Activated T-helper 9 cell treated with anti-CD3 and anti-CD28 coated beads, Interleukin-2, amount 50 U/mL, for 16 hours (primary cell): Measurements from ENCODE around the gene SEBOX.

ENCODE experiments used
- DNase-seq: peaks from one replicate; pipeline ENCODE4 v3.0.0-alpha.2; 2020; ENCODE audit warnings: low read depth

SEBOX gene

GRCh38 chr17:28392491-28392890 lies 27.5 kb upstream of the SEBOX start:
- DNase-seq = no peak

DNA sequence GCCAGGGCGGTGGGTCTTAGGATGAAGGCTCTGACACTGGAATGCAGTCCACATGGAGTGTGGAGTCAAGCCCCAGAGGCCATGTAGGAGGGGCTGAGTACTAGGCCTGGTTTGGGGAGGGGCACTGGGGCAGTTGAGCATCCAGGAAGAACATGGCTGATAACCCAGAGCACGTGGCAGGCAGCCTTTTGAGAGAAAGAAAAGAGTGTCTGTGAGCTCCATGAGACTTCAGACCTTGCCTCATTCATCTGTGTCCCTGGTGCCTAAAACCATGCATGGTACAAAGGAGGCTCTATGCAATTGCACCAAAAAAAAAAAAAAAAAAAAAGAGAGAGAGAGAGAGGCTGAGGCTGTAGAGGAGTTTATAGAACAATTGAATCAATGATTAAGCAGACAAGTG lies 26.4 kb upstream of the SEBOX start:
- no peak for DNase-seq

GRCh38 chr17:28390984-28391383 lies 26.0 kb upstream of the SEBOX start:
- DNase-seq = no peak

GRCh38 chr17:28390563-28390962 lies 25.6 kb upstream of the SEBOX start:
- DNase-seq = no peak

- no peak for DNase-seq
These were observed 25.1 kb upstream of the SEBOX start for GRCh38 chr17:28390141-28390540.

- DNase-seq = no peak
These were observed 23.1 kb upstream of the SEBOX start for GRCh38 chr17:28388106-28388505.

- no peak for DNase-seq
These were observed 21.4 kb upstream of the SEBOX start for GRCh38 chr17:28386391-28386790.

DNA sequence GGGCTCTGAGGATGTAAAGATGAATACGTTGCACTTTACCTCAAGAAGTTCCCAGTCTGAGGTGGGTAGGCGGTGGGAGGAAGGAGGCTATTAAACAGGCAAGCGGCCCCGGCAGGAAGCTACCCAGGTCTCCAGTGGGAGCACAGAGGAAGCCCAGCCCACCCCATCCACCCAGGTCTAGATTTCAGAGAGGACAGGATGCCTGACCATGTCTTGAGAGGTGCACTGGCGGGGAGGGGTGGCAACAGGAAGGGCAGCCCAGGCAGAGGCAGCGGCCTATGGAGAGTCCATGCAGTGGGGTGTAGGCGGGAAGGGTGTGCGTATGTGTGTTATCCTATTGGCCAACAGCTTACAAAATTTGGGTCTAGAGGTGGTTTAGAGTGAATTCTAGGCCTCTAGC lies 20.4 kb upstream of the SEBOX start:
- DNase-seq = no peak

GRCh38 chr17:28385037-28385400 lies 20.0 kb upstream of the SEBOX start:
- DNase-seq = no peak

DNA sequence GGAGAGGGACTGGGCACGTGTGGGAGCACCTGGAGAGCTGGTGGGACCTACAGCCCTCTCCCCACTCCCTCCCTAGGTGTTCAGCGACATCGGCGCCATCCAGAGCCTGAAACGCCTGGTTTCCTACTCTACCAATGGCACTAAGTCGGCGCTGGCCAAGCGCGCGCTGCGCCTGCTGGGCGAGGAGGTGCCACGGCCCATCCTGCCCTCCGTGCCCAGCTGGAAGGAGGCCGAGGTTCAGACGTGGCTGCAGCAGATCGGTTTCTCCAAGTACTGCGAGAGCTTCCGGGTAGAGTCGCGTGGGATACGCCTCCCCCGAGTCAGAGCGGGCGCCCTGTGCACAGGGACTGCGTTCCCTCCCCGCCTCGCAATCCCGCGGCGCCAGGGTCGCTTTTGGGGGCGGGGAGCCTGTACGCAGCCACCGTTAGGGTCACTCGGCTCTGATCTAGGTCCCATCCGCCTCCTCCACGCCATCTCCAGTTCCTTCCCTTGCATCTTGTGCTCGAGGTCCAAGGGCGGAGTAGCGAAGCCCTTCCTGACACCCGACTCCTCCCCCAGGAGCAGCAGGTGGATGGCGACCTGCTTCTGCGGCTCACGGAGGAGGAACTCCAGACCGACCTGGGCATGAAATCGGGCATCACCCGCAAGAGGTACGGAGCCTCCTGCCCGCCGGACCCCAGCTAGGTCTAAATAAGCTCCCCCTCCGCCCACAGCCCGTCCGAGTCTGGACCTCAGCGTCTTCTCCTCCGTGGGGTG lies 19.5 kb upstream of the SEBOX start:
- DNase-seq = peak; percentile 42

DNA sequence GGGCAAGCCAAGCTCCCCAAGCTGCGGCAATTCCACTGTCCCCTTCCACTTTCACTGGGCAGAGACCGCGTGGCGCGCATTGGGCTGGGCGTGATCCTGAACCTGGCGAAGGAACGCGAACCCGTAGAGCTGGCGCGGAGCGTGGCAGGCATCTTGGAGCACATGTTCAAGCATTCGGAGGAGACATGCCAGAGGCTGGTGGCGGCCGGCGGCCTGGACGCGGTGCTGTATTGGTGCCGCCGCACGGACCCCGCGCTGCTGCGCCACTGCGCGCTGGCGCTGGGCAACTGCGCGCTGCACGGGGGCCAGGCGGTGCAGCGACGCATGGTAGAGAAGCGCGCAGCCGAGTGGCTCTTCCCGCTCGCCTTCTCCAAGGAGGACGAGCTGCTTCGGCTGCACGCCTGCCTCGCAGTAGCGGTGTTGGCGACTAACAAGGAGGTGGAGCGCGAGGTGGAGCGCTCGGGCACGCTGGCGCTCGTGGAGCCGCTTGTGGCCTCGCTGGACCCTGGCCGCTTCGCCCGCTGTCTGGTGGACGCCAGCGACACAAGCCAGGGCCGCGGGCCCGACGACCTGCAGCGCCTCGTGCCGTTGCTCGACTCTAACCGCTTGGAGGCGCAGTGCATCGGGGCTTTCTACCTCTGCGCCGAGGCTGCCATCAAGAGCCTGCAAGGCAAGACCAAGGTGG lies 16.3 kb upstream of the SEBOX start:
- DNase-seq = no peak

DNA sequence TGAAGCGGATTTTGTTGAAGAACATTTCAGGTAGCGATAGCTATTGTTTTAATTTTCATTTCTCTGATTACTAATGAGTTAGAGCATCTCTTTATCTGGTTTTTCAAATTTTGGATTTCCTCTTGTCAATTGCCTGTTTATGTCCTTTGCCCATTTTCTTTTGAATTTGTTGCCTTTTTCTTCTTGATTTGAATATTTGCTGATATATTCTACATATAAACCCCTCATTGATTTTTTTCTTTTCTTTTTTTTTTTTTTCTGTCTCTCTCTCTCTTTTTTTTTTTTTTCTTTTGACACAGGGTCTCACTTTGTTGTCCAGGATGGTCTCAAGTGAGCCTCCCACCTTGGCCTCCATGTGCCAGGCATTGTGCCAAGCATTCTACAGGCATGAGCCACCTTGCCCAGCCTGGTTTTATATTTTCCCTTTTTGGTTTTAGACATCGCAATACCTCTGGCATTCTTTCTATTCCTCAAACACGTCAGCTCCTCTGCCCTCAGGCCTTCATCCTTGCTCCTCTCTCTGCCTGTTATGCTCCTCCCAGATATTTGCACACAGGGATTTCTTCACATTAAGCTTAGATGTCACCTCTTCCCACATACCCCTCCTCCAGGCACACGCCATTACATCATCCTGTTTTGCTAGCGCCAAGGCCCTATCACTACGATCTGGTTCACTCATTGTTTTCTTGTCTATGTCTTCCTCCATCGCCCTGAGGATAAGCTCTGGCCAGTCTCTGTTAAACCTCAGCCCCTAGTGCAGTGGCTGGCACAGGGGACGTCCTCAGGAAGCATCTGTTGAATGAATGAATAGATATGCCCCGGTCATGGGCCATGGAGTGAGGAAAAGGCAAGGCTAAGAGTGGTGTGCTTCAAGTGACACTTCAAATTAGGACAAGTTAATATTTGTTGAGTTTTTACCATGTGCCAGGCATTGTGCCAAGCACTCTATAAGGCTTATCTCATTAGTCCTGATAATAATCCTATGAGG lies 15.1 kb upstream of the SEBOX start:
- no peak for DNase-seq

GRCh38 chr17:28372945-28373274 lies 7.9 kb upstream of the SEBOX start:
- DNase-seq = no peak

DNA sequence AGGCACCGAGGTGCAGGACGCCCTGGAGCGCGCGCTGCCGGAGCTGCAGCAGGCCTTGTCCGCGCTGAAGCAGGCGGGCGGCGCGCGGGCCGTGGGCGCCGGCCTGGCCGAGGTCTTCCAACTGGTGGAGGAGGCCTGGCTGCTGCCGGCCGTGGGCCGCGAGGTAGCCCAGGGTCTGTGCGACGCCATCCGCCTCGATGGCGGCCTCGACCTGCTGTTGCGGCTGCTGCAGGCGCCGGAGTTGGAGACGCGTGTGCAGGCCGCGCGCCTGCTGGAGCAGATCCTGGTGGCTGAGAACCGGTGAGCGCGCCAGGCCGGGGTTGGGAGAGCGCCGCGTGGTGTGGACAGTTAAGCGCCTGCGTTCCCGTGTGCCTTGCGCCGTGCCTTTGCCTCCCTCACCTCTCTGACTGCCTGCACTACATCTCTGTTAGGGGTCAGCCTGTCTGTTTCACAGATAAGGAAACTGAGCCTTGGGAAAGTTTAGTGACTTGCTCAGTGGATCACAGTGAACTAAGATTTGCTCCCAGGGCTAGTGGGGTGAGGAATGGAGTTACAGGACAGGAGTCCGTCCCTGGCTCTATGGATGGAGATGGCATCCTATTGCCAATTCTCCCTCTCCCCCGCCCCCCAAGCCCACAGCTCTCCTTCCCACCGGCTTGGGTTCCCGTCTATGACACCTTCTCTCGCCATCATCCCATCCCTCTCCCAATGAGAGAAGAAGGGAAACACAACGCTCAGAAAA lies 7.4 kb upstream of the SEBOX start:
- no peak for DNase-seq

- peak; percentile 76 for DNase-seq
These were observed 6.5 kb upstream of the SEBOX start, which contains the start of gene SARM1 for GRCh38 chr17:28371245-28372202. SARM1 (plus strand) TSS chr17:28371694; CDS start chr17:28372033, 339 bp downstream.

DNA sequence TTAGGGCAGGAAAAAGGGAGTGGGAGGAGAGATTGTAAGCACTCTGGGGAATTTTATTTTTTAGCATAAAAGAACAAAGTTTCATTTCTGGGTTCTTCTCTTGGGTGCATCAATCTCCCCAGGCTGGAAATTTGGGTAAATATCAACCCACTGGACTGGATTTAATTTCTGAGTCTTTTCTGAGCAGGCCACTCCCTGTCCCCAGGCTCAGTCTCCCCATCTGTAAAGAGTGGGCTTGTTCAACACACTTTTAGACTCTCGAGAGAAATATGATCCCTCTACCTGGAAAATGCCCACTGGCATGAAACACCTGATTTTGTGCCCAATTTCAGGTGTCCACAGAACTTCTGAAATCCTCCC lies 5.7 kb upstream of the SEBOX start:
- DNase-seq = no peak

DNA sequence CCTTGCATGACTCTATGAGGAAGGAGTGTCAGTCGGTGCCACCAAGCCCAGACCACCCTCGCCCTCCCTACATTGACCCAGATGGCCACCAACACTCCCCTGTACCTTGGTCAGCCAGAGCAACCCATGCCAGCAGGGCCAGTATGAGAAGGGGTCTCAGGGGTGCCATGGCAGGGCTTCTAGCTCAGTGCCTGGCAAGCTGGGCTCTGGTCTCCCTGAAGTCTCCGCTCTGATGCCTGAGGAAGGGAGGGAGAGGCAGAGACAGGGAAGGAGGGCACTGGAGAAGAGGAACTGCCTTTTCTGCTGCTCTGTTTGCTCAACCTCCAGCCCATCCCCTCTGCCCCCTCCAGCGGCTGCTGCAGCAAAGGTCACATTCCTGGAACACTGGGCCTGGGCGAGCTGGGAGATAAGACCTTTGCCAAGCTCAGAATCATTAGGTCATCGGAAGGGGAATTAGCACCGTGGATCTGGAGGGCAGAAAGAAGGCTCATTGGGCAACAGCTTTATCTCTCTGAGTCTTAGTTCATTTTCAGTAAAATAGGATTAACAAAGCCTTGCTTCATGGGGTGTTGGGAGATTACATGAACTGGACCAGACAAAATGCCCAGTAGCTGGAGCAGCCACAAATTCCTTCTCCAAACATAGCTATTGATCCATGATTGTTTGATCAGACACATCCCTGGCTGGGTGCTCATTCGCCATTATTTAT lies 5.2 kb upstream of the SEBOX start, which contains the start of gene VTN:
TSS of gene VTN (minus strand) at position 273 of the 709 bp plus-strand sequence. CDS start at position 169, 104 bp downstream.
- no peak for DNase-seq

- DNase-seq = no peak
These were observed 4.7 kb upstream of the SEBOX start for GRCh38 chr17:28369684-28370034.

- no peak for DNase-seq
These were observed 4.1 kb upstream of the SEBOX start for GRCh38 chr17:28368915-28369683.
